ENCODE results near the gene C1orf167. TPM values are rescaled to one million over a fixed set of nuclear protein-coding genes. Genes with fewer than 3 reads are reported as not detected.

The C1orf167 gene
- total RNA-seq, 6 experiments from 2014 or later = not detected

DNA sequence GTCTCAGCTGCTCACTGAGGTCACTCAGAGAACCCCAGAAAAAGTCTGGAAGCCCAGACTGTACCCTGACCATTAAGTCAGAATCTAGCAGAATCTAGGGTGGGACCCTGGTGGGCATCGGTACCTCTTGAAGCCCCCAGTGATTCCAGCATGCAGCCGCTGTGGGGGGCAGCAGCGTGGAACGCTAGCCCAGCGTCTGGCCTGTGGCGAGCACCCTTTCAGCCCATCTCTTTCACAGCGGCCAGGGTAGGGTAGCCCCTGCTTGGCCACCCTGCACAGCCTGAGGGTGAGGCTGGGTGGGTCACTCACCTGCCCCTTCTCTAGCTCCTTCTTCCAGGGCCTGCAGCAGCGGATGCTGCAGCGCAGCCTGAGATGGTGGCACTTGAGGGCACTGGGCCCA, 16.3 kb downstream of the C1orf167 start:
- 92% methylated on average over 2 of the region's 9 CpGs for WGBS (ENCODE audit: insufficient coverage, low coverage, low lambda C conversion rate, missing lambda C conversion rate)
- no peaks in the 10 kb centered on the region for H3K9me3 ChIP-seq
- no peak overlapping the region for H3K27ac ChIP-seq
- no peak for ATAC-seq
- no peak for TF ChIP-seq POLR2A (IDR thresholded peaks at IDR 0.05)
- TF ChIP-seq, protein P1, sequence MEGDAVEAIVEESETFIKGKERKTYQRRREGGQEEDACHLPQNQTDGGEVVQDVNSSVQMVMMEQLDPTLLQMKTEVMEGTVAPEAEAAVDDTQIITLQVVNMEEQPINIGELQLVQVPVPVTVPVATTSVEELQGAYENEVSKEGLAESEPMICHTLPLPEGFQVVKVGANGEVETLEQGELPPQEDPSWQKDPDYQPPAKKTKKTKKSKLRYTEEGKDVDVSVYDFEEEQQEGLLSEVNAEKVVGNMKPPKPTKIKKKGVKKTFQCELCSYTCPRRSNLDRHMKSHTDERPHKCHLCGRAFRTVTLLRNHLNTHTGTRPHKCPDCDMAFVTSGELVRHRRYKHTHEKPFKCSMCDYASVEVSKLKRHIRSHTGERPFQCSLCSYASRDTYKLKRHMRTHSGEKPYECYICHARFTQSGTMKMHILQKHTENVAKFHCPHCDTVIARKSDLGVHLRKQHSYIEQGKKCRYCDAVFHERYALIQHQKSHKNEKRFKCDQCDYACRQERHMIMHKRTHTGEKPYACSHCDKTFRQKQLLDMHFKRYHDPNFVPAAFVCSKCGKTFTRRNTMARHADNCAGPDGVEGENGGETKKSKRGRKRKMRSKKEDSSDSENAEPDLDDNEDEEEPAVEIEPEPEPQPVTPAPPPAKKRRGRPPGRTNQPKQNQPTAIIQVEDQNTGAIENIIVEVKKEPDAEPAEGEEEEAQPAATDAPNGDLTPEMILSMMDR (IDR thresholded peaks at IDR 0.05) = no peak
- H3K4me1 ChIP-seq = peaks cover 0 to 14% (median 0%) of the 10 kb centered on the region in 4 donors
- no peaks in the 10 kb centered on the region for H3K27me3 ChIP-seq
- DNase-seq = no peak
- intact Hi-C loops (cut with DNase I) = no loop called here
- H3K36me3 ChIP-seq = no peaks in the 10 kb centered on the region
- H3K4me3 ChIP-seq = no peak overlapping the region

DNA sequence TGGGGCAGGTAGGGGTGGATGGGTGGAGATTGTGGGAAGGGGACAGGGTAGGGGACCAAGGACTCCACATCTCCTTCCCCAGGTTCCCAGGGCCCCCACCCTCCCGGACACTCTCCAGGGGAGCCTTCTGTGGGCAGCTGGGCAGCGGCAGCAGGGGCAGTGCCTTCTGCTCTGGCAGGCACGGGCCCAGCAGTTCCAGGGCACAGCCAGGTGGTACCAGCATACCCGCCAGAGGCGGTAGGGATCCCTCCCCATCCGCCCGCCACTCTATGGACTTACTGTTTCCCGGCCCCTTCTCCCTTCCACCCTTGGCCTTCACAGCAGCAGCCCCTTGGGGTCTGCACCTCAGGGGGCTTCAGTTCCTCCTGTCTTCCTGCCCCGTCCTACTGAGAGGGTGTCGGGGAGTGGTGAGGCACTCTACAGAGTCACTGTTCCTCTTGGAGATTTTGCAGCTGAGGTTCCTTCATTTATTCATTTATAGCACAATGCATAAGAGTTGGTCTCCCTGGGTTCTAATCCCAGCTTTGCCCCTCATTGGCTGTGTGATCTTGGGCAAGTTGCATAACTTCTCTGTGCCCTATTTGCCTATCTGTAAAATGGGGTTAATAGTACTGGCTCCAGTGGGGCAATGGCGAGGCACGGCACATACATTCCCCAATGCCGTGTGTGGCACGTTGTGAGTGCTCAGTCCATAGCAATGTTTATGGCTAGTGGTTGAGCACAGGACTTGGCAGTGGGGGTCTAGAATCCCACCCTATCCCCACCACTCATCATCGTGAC, 17.0 kb downstream of the C1orf167 start:
- Histone ChIP-seq H3K27ac (no peak overlapping the region), H3K4me3 (no peak overlapping the region), H3K4me1 (peaks cover 0 to 14% (median 0%) of the 10 kb centered on the region in 4 donors), H3K27me3 (no peaks in the 10 kb centered on the region), H3K36me3 (no peaks in the 10 kb centered on the region), H3K9me3 (no peaks in the 10 kb centered on the region)
- intact Hi-C loops (cut with DNase I) = no loop called here
- ATAC-seq (no peak), DNase-seq (no peak)
- WGBS (ENCODE audit: insufficient coverage, low coverage, low lambda C conversion rate, missing lambda C conversion rate) = 80% methylated on average over 1 of the region's 15 CpGs
- TF ChIP-seq POLR2A (IDR thresholded peaks at IDR 0.05) = no peak
- TF ChIP-seq, protein P1 (IDR thresholded peaks at IDR 0.05) = no peak

DNA sequence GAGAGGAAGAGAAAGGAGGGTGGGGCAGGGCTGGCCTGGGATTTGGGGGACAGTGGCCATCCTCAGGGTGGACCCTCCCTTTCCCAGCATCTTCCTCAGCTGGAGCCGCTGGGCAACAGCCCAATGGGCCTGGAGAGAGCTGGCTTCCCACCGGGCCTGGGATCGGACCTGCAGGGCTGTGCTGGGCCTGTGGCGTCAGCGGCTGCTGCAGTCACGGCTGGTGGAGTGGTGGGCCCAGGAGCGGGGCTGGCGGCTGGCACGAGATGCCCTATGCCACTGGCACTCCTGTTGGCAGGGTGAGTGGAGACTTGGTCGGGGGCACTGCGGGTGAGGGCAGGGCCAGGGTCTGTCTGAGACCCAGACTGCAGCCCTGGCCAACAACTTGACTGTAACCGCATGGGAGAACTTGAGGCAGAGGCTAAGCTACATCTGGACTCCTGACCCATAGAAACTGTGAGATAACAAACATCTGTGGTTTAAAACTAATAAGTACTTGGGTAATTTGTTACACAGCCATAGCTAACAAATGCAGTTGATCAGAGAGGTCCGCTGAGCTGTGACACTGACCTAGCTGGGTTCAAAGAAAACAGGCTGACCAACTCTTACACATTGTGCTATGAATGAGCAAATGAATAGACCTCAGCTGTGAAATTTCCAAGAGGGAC, 17.9 kb downstream of the C1orf167 start:
- DNase-seq (no peak), ATAC-seq (no peak)
- Histone ChIP-seq H3K27ac (no peak overlapping the region), H3K36me3 (no peaks in the 10 kb centered on the region), H3K4me1 (peaks cover 0 to 15% (median 0%) of the 10 kb centered on the region in 4 donors), H3K9me3 (no peaks in the 10 kb centered on the region), H3K4me3 (no peak overlapping the region), H3K27me3 (no peaks in the 10 kb centered on the region)
- intact Hi-C loops (cut with DNase I) = no loop called here
- 100% methylated on average over 1 of the region's 13 CpGs for WGBS (ENCODE audit: insufficient coverage, low coverage, low lambda C conversion rate, missing lambda C conversion rate)
- TF ChIP-seq, protein P1 (IDR thresholded peaks at IDR 0.05) = no peak
- no peak for TF ChIP-seq POLR2A (IDR thresholded peaks at IDR 0.05)

- no peak for ATAC-seq
- H3K27ac ChIP-seq = no peak overlapping the region
- WGBS (ENCODE audit: insufficient coverage, low coverage, low lambda C conversion rate, missing lambda C conversion rate) = 85% methylated on average over 8 of the region's 10 CpGs
- H3K4me3 ChIP-seq = no peak overlapping the region
- intact Hi-C loops (cut with DNase I) = no loop called here
- TF ChIP-seq, protein P1 (IDR thresholded peaks at IDR 0.05) = no peak
- TF ChIP-seq POLR2A (IDR thresholded peaks at IDR 0.05) = no peak
- no peak for DNase-seq
- H3K36me3 ChIP-seq = no peaks in the 10 kb centered on the region
- no peaks in the 10 kb centered on the region for H3K27me3 ChIP-seq
- peaks cover 0 to 22% (median 0%) of the 10 kb centered on the region in 4 donors for H3K4me1 ChIP-seq
- H3K9me3 ChIP-seq = no peaks in the 10 kb centered on the region
Observed at GRCh38 chr1:11780380-11781147, 18.6 kb downstream of the C1orf167 start.
